ENCODE measurements around the gene MAML3. TPM values are rescaled to one million over a fixed set of nuclear protein-coding genes. Genes with fewer than 3 reads are reported as not detected.
A peak's percentile ranks its signal among the peaks of the same experiment; 100 is the strongest.

The MAML3 gene
- total RNA-seq, 1 donor from 2014 or later = 8.0 TPM

GRCh38 chr4:140059159-140059558, 94.8 kb downstream of the MAML3 start:
- H3K9me3 Mint-ChIP-seq (ENCODE audit: unreplicated experiment) = no peaks in the 10 kb centered on the region
- no peak for TF ChIP-seq CTCF (IDR thresholded peaks at IDR 0.05)
- peaks cover 44% of the 10 kb centered on the region for H3K4me1 Mint-ChIP-seq (ENCODE audit: unreplicated experiment)
- H3K27me3 Mint-ChIP-seq (ENCODE audit: unreplicated experiment) = no peaks in the 10 kb centered on the region
- no peaks in the 10 kb centered on the region for H3K36me3 Mint-ChIP-seq (ENCODE audit: unreplicated experiment)
- H3K27ac Mint-ChIP-seq (ENCODE audit: unreplicated experiment) = peak overlapping the region; percentile 27
- no peak overlapping the region for H3K4me3 Mint-ChIP-seq (ENCODE audit: unreplicated experiment)
- no peak for DNase-seq (ENCODE audit: extremely low spot score, unreplicated experiment)

- Mint-ChIP-seq H3K27ac (ENCODE audit: unreplicated experiment) (no peak overlapping the region), H3K27me3 (ENCODE audit: unreplicated experiment) (no peaks in the 10 kb centered on the region), H3K4me1 (ENCODE audit: unreplicated experiment) (peaks cover 47% of the 10 kb centered on the region), H3K4me3 (ENCODE audit: unreplicated experiment) (no peak overlapping the region), H3K9me3 (ENCODE audit: unreplicated experiment) (no peaks in the 10 kb centered on the region), H3K36me3 (ENCODE audit: unreplicated experiment) (no peaks in the 10 kb centered on the region)
- no peak for TF ChIP-seq CTCF (IDR thresholded peaks at IDR 0.05)
- no peak for DNase-seq (ENCODE audit: extremely low spot score, unreplicated experiment)
Observed at GRCh38 chr4:140057701-140058100, 96.3 kb downstream of the MAML3 start.

GRCh38 chr4:140056015-140056414, 98.0 kb downstream of the MAML3 start:
- Mint-ChIP-seq H3K36me3 (ENCODE audit: unreplicated experiment) (no peaks in the 10 kb centered on the region), H3K4me1 (ENCODE audit: unreplicated experiment) (peaks cover 38% of the 10 kb centered on the region), H3K9me3 (ENCODE audit: unreplicated experiment) (no peaks in the 10 kb centered on the region), H3K4me3 (ENCODE audit: unreplicated experiment) (no peak overlapping the region), H3K27ac (ENCODE audit: unreplicated experiment) (no peak overlapping the region), H3K27me3 (ENCODE audit: unreplicated experiment) (no peaks in the 10 kb centered on the region)
- DNase-seq (ENCODE audit: extremely low spot score, unreplicated experiment) = no peak
- no peak for TF ChIP-seq CTCF (IDR thresholded peaks at IDR 0.05)

- TF ChIP-seq CTCF (IDR thresholded peaks at IDR 0.05) = no peak
- H3K27ac Mint-ChIP-seq (ENCODE audit: unreplicated experiment) = peak overlapping the region; percentile 32
- H3K9me3 Mint-ChIP-seq (ENCODE audit: unreplicated experiment) = no peaks in the 10 kb centered on the region
- peaks cover 35% of the 10 kb centered on the region for H3K4me1 Mint-ChIP-seq (ENCODE audit: unreplicated experiment)
- no peaks in the 10 kb centered on the region for H3K27me3 Mint-ChIP-seq (ENCODE audit: unreplicated experiment)
- H3K36me3 Mint-ChIP-seq (ENCODE audit: unreplicated experiment) = no peaks in the 10 kb centered on the region
- H3K4me3 Mint-ChIP-seq (ENCODE audit: unreplicated experiment) = no peak overlapping the region
- no peak for DNase-seq (ENCODE audit: extremely low spot score, unreplicated experiment)
Observed at GRCh38 chr4:140054861-140055260, 99.1 kb downstream of the MAML3 start.

GRCh38 chr4:140053185-140053584, 100.8 kb downstream of the MAML3 start:
- H3K36me3 Mint-ChIP-seq (ENCODE audit: unreplicated experiment) = no peaks in the 10 kb centered on the region
- H3K4me1 Mint-ChIP-seq (ENCODE audit: unreplicated experiment) = peaks cover 36% of the 10 kb centered on the region
- no peak overlapping the region for H3K4me3 Mint-ChIP-seq (ENCODE audit: unreplicated experiment)
- no peak overlapping the region for H3K27ac Mint-ChIP-seq (ENCODE audit: unreplicated experiment)
- no peaks in the 10 kb centered on the region for H3K27me3 Mint-ChIP-seq (ENCODE audit: unreplicated experiment)
- no peaks in the 10 kb centered on the region for H3K9me3 Mint-ChIP-seq (ENCODE audit: unreplicated experiment)
- no peak for TF ChIP-seq CTCF (IDR thresholded peaks at IDR 0.05)
- no peak for DNase-seq (ENCODE audit: extremely low spot score, unreplicated experiment)
